CD4-positive, alpha-beta T cell treated with Interleukin-15 for 1 hour (primary cell): ENCODE data around the gene ARFGAP2.
A peak's percentile ranks its signal among the peaks of the same experiment; 100 is the strongest.

Experiments
- DNase-seq: peaks from one replicate; pipeline ENCODE4 v3.0.0-alpha.2; 2020

Gene ARFGAP2

DNA sequence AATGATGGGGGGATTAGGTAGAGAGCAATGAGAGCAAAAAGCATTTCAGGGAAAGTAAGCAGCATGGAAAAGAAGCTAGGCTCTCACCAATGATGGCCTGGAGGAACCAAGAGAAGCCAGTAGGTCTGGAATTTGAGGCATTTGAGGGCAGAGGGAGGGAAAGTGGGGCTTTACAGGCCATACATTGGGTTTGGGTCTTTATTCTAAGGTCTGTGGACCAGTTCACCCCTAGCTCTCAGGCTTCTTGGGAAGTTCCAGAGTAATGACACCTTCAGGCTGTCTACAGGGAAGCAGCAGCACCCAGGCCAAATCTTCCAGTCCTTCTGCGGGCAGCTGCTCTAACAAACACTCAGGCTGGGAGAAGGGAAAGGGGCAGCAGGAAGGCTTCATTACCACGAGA lies 29.4 kb downstream of the ARFGAP2 start:
- no peak for DNase-seq

DNA sequence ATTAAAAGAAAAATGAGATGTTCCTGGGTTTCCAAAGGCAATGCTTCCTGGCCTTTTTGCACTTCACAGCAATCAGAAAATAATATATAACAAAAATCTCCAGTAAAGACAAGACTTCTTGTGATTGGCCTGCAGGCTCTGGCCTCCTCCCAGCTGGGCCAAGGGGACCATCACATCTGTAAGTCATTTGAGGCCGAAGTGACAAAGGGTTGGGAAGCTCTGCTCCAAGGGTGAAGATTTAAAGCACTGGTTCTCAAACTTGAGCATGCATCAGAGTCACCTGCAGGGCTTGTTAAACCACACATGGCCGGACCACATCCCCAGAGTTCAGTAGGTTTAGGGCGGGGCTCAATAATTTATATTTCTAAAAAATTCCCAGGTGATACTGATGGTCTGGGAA lies 32.1 kb downstream of the ARFGAP2 start:
- DNase-seq, result no peak

DNA sequence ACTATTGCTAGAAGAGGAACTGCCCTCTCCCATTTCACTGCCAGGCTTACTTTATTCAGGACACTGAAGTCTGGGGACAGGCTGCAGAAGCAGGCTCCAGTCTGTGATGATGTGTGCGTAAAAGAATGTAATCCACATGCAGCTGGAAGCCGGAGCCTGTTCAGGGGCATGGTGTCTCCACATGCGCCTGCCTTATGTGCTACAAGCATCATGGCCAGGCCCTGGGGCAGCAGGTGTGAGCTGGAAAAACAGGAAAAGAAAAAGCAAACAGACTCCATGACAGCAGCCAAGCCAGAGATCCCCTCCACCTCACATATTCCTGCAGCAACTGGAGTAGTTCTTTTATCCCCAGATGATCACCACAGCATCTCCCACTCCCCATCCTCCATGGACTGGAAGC lies 33.4 kb downstream of the ARFGAP2 start:
- no peak for DNase-seq

GRCh38 chr11:47139878-47140277 lies 36.8 kb downstream of the ARFGAP2 start:
- DNase-seq, result no peak

- no peak for DNase-seq
Observed at GRCh38 chr11:47137476-47137875, 39.2 kb downstream of the ARFGAP2 start.

DNA sequence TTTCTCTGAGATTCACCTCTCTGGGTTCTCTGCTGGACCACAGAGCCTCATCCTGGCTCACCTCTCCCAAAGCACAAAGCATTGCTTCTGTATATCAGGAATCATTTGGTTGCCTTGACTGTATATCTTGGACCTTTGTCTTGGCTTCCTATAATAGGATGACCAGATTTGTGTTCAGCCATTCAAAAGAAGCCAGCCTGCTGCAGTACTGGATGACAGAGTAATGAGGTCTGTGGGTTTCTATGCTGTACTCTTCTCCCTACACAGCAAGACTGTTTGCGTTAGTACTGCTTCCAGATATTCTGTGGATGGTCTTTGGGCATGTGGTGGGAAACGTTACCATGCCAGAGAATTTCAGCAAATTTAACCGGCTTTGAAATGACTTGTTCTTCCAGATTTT lies 39.8 kb downstream of the ARFGAP2 start:
- DNase-seq, result no peak

GRCh38 chr11:47136327-47136726 lies 40.4 kb downstream of the ARFGAP2 start:
- DNase-seq, result no peak

DNA sequence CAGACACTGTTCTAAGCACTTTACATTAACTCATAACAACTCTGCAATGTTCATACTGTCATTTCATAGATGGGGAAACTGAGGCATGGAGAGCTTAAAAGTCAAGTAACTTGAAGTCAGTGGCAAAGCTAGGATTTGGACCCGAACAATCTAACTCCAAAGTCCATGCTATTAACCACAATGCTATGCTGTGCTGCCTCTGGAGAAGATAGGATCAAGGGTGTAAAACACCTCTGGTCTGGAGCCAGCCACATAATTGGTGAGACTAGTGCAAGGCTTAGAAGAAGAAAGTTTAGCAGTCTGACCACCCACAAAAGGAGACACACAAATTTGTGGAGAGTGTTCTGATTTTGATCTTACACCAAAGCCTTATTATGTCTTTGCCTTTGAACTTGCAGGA lies 43.7 kb downstream of the ARFGAP2 start:
- no peak for DNase-seq

- DNase-seq, result no peak
Observed at GRCh38 chr11:47132490-47132889, 44.2 kb downstream of the ARFGAP2 start.

DNA sequence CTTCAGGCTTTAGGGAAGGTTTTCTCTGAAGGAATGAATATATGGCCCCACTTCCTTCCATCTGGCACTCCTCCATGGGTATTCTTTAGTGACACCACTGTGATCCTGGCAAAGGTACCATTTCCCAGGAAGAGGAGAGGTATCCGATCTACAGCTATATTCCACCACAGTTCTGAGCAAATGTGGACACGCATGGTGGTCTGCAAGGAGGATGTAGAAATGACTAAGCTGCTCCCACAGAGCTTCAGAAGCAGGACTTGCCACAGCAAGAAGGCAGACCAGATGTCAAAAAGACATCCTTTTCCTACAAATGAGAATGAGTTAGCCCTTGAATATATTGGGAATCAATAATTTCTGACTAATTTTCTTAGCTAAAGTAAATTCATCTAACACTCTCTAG lies 45.5 kb downstream of the ARFGAP2 start:
- no peak for DNase-seq

DNA sequence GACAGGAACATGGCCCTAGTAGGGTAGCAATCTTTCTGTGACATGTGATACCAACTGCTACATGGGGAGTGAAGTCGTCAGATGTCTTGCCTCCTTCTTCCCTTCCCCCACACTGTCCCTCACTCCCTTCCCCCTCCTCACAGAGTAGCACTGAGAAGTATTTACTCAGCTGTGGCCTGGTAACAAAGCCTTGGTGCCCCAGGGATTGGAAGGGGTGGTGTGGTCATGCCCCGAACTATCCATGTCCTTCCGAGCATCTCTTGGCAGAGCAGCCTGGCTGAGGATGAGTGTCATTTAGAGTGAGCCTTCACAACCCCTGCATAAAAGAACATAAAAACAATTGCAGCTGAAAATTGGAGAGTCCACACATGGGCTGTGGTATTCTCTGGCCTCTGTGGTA lies 46.1 kb downstream of the ARFGAP2 start:
- no peak for DNase-seq

DNA sequence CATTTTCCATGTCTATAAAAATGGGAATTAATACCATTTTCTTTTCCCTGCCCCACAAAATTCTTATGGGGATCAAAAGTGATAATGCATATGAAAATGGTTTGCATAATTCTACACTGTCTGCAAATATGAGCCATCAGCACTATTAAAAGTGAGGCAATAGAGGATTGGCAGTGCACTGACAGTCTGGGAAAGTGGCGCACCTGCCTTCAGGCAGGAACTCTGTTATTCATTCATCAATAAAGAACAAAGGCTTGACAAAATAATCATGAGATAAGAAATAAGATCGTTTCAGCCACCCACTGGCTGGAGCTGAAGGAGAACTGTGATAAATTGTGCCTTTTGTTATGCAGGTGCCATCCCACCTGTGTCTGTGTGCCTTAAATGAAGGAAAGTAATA lies 49.5 kb downstream of the ARFGAP2 start:
- DNase-seq, result no peak

DNA sequence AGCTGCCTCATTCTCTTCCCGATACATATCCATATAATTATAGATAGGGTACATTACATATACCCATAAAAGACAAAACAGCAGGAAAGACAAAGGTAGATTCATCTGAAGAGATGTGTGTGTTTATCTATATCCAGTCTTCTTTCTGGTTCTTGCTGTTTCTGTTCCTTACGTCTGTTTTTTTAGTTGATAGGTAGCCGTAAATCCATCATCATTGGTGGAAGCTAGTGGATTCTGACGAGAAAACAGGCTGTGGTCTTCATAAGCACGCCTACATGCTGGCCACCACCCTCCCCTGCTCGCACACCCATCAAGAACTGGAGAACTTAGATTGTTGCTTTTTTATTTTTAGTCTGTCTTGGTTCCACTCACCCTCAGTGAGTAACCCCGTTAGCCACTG lies 51.6 kb downstream of the ARFGAP2 start:
- no peak for DNase-seq

DNA sequence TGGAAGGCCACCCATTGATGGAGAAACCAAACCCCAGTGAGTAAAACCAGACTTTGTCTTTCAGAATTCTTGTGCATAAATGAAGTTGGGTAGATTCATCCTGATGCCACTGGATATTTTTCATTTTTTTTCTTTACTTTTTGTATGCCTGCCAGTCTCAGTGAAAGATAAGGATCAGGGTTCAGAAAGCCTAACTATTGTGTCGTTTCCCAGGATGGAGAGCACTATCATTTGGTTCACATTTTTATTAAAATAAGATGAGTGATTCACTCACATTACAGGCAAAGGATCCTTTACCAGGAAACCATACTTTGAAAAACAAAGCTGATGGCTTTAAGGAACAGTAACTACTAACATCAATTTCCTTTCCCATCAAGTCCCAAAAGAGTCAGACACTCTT lies 52.0 kb downstream of the ARFGAP2 start:
- no peak for DNase-seq

- no peak for DNase-seq
Observed at GRCh38 chr11:47123094-47123493, 53.6 kb downstream of the ARFGAP2 start.

- no peak for DNase-seq
Observed at GRCh38 chr11:47121731-47122130, 54.9 kb downstream of the ARFGAP2 start.

GRCh38 chr11:47121056-47121455 lies 55.6 kb downstream of the ARFGAP2 start:
- no peak for DNase-seq

GRCh38 chr11:47118958-47119688 lies 57.6 kb downstream of the ARFGAP2 start:
- peak; percentile 55 for DNase-seq
